DOHH2 (cell line): ENCODE results near the gene SHROOM3.

Experiments used
- CTCF ChIP-seq: fragments of 200-600 bp; sonication (generic); IDR thresholded peaks from one replicate; pipeline ENCODE4 v1.5.1; 2014; ENCODE audit warnings: antibody characterized with exemption, mild to moderate bottlenecking, low read depth, low read length; ENCODE audit not compliant: poor library complexity, severe bottlenecking
- EZH2phosphoT487 ChIP-seq: fragments of 200-600 bp; sonication (generic); IDR thresholded peaks from 2 replicates; pipeline ENCODE4 v1.6.1; 2017; ENCODE audit warnings: borderline replicate concordance, mild to moderate bottlenecking, antibody characterized with exemption, low read length, moderate library complexity, mixed read lengths

DNA sequence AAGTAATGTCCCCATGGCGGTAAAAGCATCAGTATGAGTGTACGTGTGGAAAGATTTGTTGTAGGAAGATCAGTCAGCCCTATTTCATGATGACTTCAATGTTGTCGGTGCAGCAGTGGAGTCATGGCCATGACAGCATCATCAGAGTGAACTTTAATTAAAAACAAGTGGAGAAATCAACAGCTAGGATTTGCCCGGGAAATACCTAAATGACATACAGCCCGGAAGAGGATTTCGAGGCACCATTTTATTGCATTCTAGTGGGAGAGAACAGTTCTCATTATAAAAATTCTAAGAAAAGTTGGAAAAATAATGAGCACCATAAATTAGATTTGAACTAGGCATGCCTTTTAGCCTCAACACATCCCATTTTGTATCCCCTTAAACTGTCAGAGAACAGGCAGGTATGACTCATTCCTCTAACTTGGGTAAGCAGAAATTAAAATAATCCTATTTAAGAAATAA is 170.1 kb downstream of the SHROOM3 start:
- TF ChIP-seq CTCF (no peak), EZH2phosphoT487 (no peak)
